GM12873 (cell line): ENCODE data around the gene SERPINB6.

Experiments
- CTCF ChIP-seq: IDR thresholded peaks from 2 replicates; pipeline ENCODE4 v1.5.1; 2012; ENCODE audit warnings: low read depth, mild to moderate bottlenecking, moderate library complexity, low read length, control low read depth; ENCODE audit not compliant: insufficient read depth; ENCODE audit errors: missing control alignments

Gene SERPINB6

GRCh38 chr6:2998249-2998997, 27.1 kb upstream of the SERPINB6 start:
- TF ChIP-seq CTCF: peak; percentile 58

GRCh38 chr6:2993755-2994317, 22.5 kb upstream of the SERPINB6 start:
- no peak for TF ChIP-seq CTCF

- TF ChIP-seq CTCF: no peak
Observed at GRCh38 chr6:2992330-2992979, 21.1 kb upstream of the SERPINB6 start.

- TF ChIP-seq CTCF: no peak
Observed at GRCh38 chr6:2990932-2991506, 19.7 kb upstream of the SERPINB6 start.

GRCh38 chr6:2990248-2990931, 19.0 kb upstream of the SERPINB6 start:
- no peak for TF ChIP-seq CTCF

- no peak for TF ChIP-seq CTCF
Observed at GRCh38 chr6:2989332-2990247, 18.2 kb upstream of the SERPINB6 start.
